A549 (cell line): Measurements from ENCODE around the gene SYNPO2. TPM values are rescaled to one million over a fixed set of nuclear protein-coding genes. Genes with fewer than 3 reads are reported as not detected.

Experiments used
- ATAC-seq, 2 experiments: fragments of 200-7000 bp in 1 of 2; fragments of >200 bp in 1 of 2; cut with Nextera tagmentation in 1 of 2; cut with Tn5 transposase in 1 of 2; 3 replicates each; pipeline versions ENCODE4 v1.8.0 to v1.9.1; 2018 to 2020; ENCODE audit warnings: mild to moderate bottlenecking in 1 of 2, moderate library complexity in 1 of 2
- CTCF ChIA-PET: fragments of 300-600 bp; sonication (Branson Sonifier 250); formaldehyde crosslinking; extraction: SDS; loops from one replicate; lab custom pipeline; 2021; ENCODE audit warnings: antibody characterized with exemption, inconsistent platforms; lab: Yijun Ruan, JAX
- POLR2A ChIA-PET: fragments of 350-600 bp; formaldehyde crosslinking; extraction: SDS; loops from one replicate; lab custom pipeline; 2021; ENCODE audit warnings: antibody characterized with exemption, inconsistent platforms; lab: Yijun Ruan, JAX
- DNase-seq, 2 experiments: peaks; one replicate each; pipeline versions ENCODE4 v3.0.0 to v3.0.0-alpha.2; 2011 to 2016; ENCODE audit warnings: low read depth in 1 of 2, low spot score in 1 of 2
- FAIRE-seq: peaks from 2 replicates; lab custom pipeline; 2011; peaks lifted over from hg19 to GRCh38; lab: Jason Lieb, UNC
- H3K27ac ChIP-seq, 2 experiments: fragments of >200 bp; sonication (Bioruptor Twin); formaldehyde crosslinking; 3 replicates each; pipeline ENCODE4 v1.5.1; 2016 to 2017
- H3K4me1 ChIP-seq: fragments of >200 bp; sonication (Bioruptor Twin); formaldehyde crosslinking; 3 replicates; pipeline ENCODE4 v1.6.1; 2016
- H3K4me2 ChIP-seq: fragments of >200 bp; sonication (Bioruptor Twin); formaldehyde crosslinking; 3 replicates; pipeline ENCODE4 v1.6.1; 2016
- H3K4me3 ChIP-seq: fragments of >200 bp; sonication (Bioruptor Twin); formaldehyde crosslinking; 3 replicates; pipeline ENCODE4 v1.5.1; 2016
- H3K9me3 ChIP-seq: fragments of >200 bp; sonication (Bioruptor Twin); formaldehyde crosslinking; 3 replicates; pipeline ENCODE4 v1.6.1; 2016
- BCL3 ChIP-seq: fragments of >200 bp; sonication (Bioruptor Twin); formaldehyde crosslinking; IDR thresholded peaks from 3 replicates; pipeline ENCODE4 v1.6.1; 2016
- CBX8 ChIP-seq: fragments of 200-600 bp; sonication (generic); IDR thresholded peaks from 2 replicates; pipeline ENCODE4 v1.6.1; 2016
- CEBPB ChIP-seq, 2 experiments: fragments of >200 bp in 1 of 2; sonication (Bioruptor Twin) in 1 of 2; formaldehyde crosslinking in 1 of 2; IDR thresholded peaks; 2 replicates each; pipeline ENCODE4 v1.6.1; 2012 to 2016
- CHD4 ChIP-seq: fragments of 200-600 bp; sonication (generic); IDR thresholded peaks from 2 replicates; pipeline ENCODE4 v1.6.1; 2016; ENCODE audit warnings: antibody characterized with exemption, mild to moderate bottlenecking, borderline replicate concordance
- E2F6 ChIP-seq: IDR thresholded peaks from 2 replicates; pipeline ENCODE4 v1.6.1; 2012; ENCODE audit warnings: low read depth, borderline replicate concordance
- EHMT2 ChIP-seq: fragments of 200-600 bp; sonication (generic); IDR thresholded peaks from 2 replicates; pipeline ENCODE4 v1.6.1; 2016; ENCODE audit warnings: antibody characterized with exemption, low read depth, mild to moderate bottlenecking, moderate library complexity
- ELK1 ChIP-seq: fragments of 150-350 bp; IDR thresholded peaks from 2 replicates; pipeline ENCODE4 v1.6.1; 2014; ENCODE audit warnings: low read depth, mild to moderate bottlenecking, low read length
- EP300 ChIP-seq, 2 experiments: fragments of >200 bp; sonication (Bioruptor Twin); formaldehyde crosslinking; IDR thresholded peaks; 2 replicates in 1 of 2; 3 replicates in 1 of 2; pipeline ENCODE4 v1.6.1; 2016 to 2017
- FOSL2 ChIP-seq, 2 experiments: fragments of 450-650 bp in 1 of 2; fragments of >200 bp in 1 of 2; sonication (Bioruptor Twin) in 1 of 2; formaldehyde crosslinking; IDR thresholded peaks; 2 replicates each; pipeline versions ENCODE4 v1.5.0 to v1.6.1; 2016 to 2020; ENCODE audit warnings: mild to moderate bottlenecking in 1 of 2, moderate library complexity in 1 of 2
- HDAC2 ChIP-seq: fragments of 200-600 bp; sonication (generic); IDR thresholded peaks from 2 replicates; pipeline ENCODE4 v1.6.1; 2016
- HES2 ChIP-seq: fragments of >200 bp; sonication (Bioruptor Twin); formaldehyde crosslinking; IDR thresholded peaks from 2 replicates; pipeline ENCODE4 v1.6.1; 2016
- HOXB13 ChIP-seq: fragments of 250-450 bp; sonication (Bioruptor Pico); IDR thresholded peaks from 2 replicates; pipeline ENCODE4 v1.5.0; 2020; ENCODE audit warnings: low read depth, mild to moderate bottlenecking, moderate library complexity
- JUNB ChIP-seq: fragments of >200 bp; sonication (Bioruptor Twin); formaldehyde crosslinking; IDR thresholded peaks from 2 replicates; pipeline ENCODE4 v1.6.1; 2016
- KDM5A ChIP-seq: fragments of 200-600 bp; sonication (generic); IDR thresholded peaks from 2 replicates; pipeline ENCODE4 v1.6.1; 2016; ENCODE audit warnings: antibody characterized with exemption, mild to moderate bottlenecking
- MYC ChIP-seq: IDR thresholded peaks from 2 replicates; pipeline ENCODE4 v1.6.1; 2012; ENCODE audit warnings: mild to moderate bottlenecking, inconsistent platforms, low read length, improper control_type of control experiment, borderline replicate concordance
- POLR2A ChIP-seq: IDR thresholded peaks from 2 replicates; pipeline ENCODE4 v1.6.1; 2012; ENCODE audit warnings: mild to moderate bottlenecking, low read length
- RARB ChIP-seq: fragments of 250-450 bp; sonication (Bioruptor Pico); IDR thresholded peaks from 2 replicates; pipeline ENCODE4 v1.8.0; 2021; ENCODE audit warnings: mild to moderate bottlenecking, moderate library complexity
- RCOR1 ChIP-seq: fragments of 150-350 bp; IDR thresholded peaks from 2 replicates; pipeline ENCODE4 v1.6.1; 2014; ENCODE audit warnings: antibody characterized with exemption, low read length, low read depth
- REST ChIP-seq: fragments of 200-600 bp; sonication (generic); IDR thresholded peaks from 2 replicates; pipeline ENCODE4 v1.6.1; 2016; ENCODE audit warnings: antibody characterized with exemption, mild to moderate bottlenecking, moderate library complexity
- RFX5 ChIP-seq: fragments of 450-650 bp; IDR thresholded peaks from 2 replicates; pipeline ENCODE4 v1.7.1; 2014; ENCODE audit warnings: antibody characterized with exemption, mild to moderate bottlenecking, moderate library complexity
- ZC3H11A ChIP-seq: fragments of 450-650 bp; IDR thresholded peaks from 2 replicates; pipeline ENCODE4 v1.6.1; 2014; ENCODE audit warnings: antibody characterized with exemption, mild to moderate bottlenecking
- ZFP36 ChIP-seq: fragments of 450-650 bp; IDR thresholded peaks from 2 replicates; pipeline ENCODE4 v1.6.1; 2014; ENCODE audit warnings: borderline replicate concordance; ENCODE audit not compliant: partially characterized antibody
- ZSCAN20 ChIP-seq: fragments of 250-450 bp; sonication (Bioruptor Pico); IDR thresholded peaks from 2 replicates; pipeline ENCODE4 v1.8.0; 2022; ENCODE audit warnings: mild to moderate bottlenecking, moderate library complexity
- WGBS: methylation state at CpG from one replicate; pipeline ENCODE4 v1.1.6; 2017; ENCODE audit errors: missing lambda C conversion rate; 5-methylcytosine and 5-hydroxymethylcytosine counted together
- polyA plus RNA-seq, 4 experiments: library from polyadenylated mRNA; depleted of rRNA in 3 of 4; stranded (reverse); fragments of >200 nt; fragmentation: RNase III in 1 of 4; extraction: RNeasy Plus Mini Kit Qiagen cat#74134 plus additional on column Dnase treatment in 1 of 4; gene quantifications; 2 replicates in 3 of 4; 3 replicates in 1 of 4; pipeline ENCODE4 v1.2.3, GENCODE V29; 2011 to 2017

The SYNPO2 gene
- polyA plus RNA-seq, 2 of the 4 experiments (the other 2 are of a cell fraction): 2.5 to 8.8 TPM

- WGBS: 87% methylated on average over 7 of the region's 7 CpGs
- FAIRE-seq: no peak
Observed at GRCh38 chr4:118848242-118848641, 40.4 kb upstream of the SYNPO2 start.

GRCh38 chr4:118848901-118849300, 39.8 kb upstream of the SYNPO2 start:
- Histone ChIP-seq H3K27ac (no peak overlapping the region), H3K4me3 (no peak overlapping the region), H3K9me3 (no peaks in the 10 kb centered on the region), H3K4me2 (no peak overlapping the region), H3K4me1 (no peaks in the 10 kb centered on the region)
- ChIA-PET POLR2A (no interaction called here), CTCF (no interaction called here)
- no peak for ATAC-seq
- TF ChIP-seq CHD4: no peak
- no peak for TF ChIP-seq KDM5A
- no peak for TF ChIP-seq FOSL2 (IDR thresholded peaks at IDR 0.05)
- TF ChIP-seq FOSL2 (CRISPR knock-in tag; IDR thresholded peaks at IDR 0.05): no peak
- TF ChIP-seq REST: no peak
- no peak for TF ChIP-seq E2F6
- no peak for TF ChIP-seq RFX5
- TF ChIP-seq EHMT2: no peak
- no peak for TF ChIP-seq RARB (CRISPR knock-in tag)
- no peak for TF ChIP-seq ZC3H11A
- TF ChIP-seq ZFP36: no peak
- TF ChIP-seq HOXB13 (CRISPR knock-in tag): no peak
- no peak for TF ChIP-seq RCOR1
- no peak for TF ChIP-seq CBX8
- no peak for TF ChIP-seq ZSCAN20 (CRISPR knock-in tag)
- no peak for TF ChIP-seq HDAC2
- no peak for TF ChIP-seq JUNB
- DNase-seq: no peak
- no peak for FAIRE-seq

More at GRCh38 chr4:118848242-118848641, 40.4 kb upstream of the SYNPO2 start:
- ChIA-PET CTCF (no interaction called here), POLR2A (no interaction called here)
- no peak for TF ChIP-seq MYC
- TF ChIP-seq POLR2A: no peak
- no peak for TF ChIP-seq EP300 (IDR thresholded peaks at IDR 0.05)
- no peak for TF ChIP-seq ELK1
- no peak for TF ChIP-seq HES2
- no peak for TF ChIP-seq BCL3
- TF ChIP-seq CEBPB (IDR thresholded peaks at IDR 0.05): no peak
- no peak overlapping the region for H3K27ac ChIP-seq
- no peak overlapping the region for H3K4me2 ChIP-seq
- H3K4me1 ChIP-seq: no peaks in the 10 kb centered on the region
- ATAC-seq (no peak), DNase-seq (no peak)
- no peak overlapping the region for H3K4me3 ChIP-seq
- H3K9me3 ChIP-seq: no peaks in the 10 kb centered on the region
